Mesendoderm (in vitro differentiated cells): Measurements from ENCODE around the gene GPR17.

Experiments used
- DNase-seq: peaks from one replicate; pipeline ENCODE4 v3.0.0; 2013
- H2AK5ac ChIP-seq: 2 replicates; pipeline ENCODE4 v1.6.1; 2013; ENCODE audit warnings: low read length, inconsistent platforms
- H2BK120ac ChIP-seq: 2 replicates; pipeline ENCODE4 v1.6.1; 2013; ENCODE audit warnings: low read depth, mild to moderate bottlenecking, low read length, moderate library complexity, mixed read lengths
- H2BK15ac ChIP-seq: replicated peaks from 2 replicates; pipeline ENCODE4 v1.6.1; 2013; ENCODE audit warnings: low read depth, mild to moderate bottlenecking, moderate library complexity
- H2BK5ac ChIP-seq: 2 replicates; pipeline ENCODE4 v1.6.1; 2013; ENCODE audit warnings: low read length, inconsistent platforms
- H3K18ac ChIP-seq: 2 replicates; pipeline ENCODE4 v1.6.1; 2013; ENCODE audit warnings: mild to moderate bottlenecking, low read length, mixed read lengths
- H3K23ac ChIP-seq: one replicate; pipeline ENCODE4 v1.6.1; 2013; ENCODE audit warnings: low read length
- H3K27ac ChIP-seq: 2 replicates; pipeline ENCODE4 v1.5.1; 2013; ENCODE audit warnings: low read depth, mild to moderate bottlenecking, inconsistent platforms, low read length, moderate library complexity
- H3K27me3 ChIP-seq: 2 replicates; pipeline ENCODE4 v1.6.1; 2013; ENCODE audit warnings: low read length, control low read depth, mild to moderate bottlenecking, inconsistent platforms; ENCODE audit not compliant: insufficient read depth, poor library complexity
- H3K36me3 ChIP-seq: 2 replicates; pipeline ENCODE4 v1.6.1; 2013; ENCODE audit warnings: low read length, inconsistent platforms; ENCODE audit not compliant: control insufficient read depth, insufficient read depth
- H3K4ac ChIP-seq: one replicate; pipeline ENCODE4 v1.6.1; 2013; ENCODE audit warnings: low read depth, mild to moderate bottlenecking, low read length, moderate library complexity
- H3K4me1 ChIP-seq: 2 replicates; pipeline ENCODE4 v1.6.1; 2013; ENCODE audit warnings: low read depth, low read length, inconsistent platforms; ENCODE audit not compliant: control insufficient read depth
- H3K4me2 ChIP-seq: 2 replicates; pipeline ENCODE4 v1.6.1; 2013; ENCODE audit warnings: low read length
- H3K4me3 ChIP-seq: 2 replicates; pipeline ENCODE4 v1.5.1; 2013; ENCODE audit warnings: mild to moderate bottlenecking, low read length
- H3K56ac ChIP-seq: one replicate; pipeline ENCODE4 v1.6.1; 2013; ENCODE audit warnings: low read length
- H3K79me1 ChIP-seq: 2 replicates; pipeline ENCODE4 v1.6.1; 2013; ENCODE audit warnings: low read length, inconsistent platforms
- H3K79me2 ChIP-seq: 2 replicates; pipeline ENCODE4 v1.6.1; 2013; ENCODE audit warnings: mild to moderate bottlenecking, low read length; ENCODE audit not compliant: control insufficient read depth, insufficient read depth
- H3K9ac ChIP-seq: 2 replicates; pipeline ENCODE4 v1.6.1; 2013; ENCODE audit warnings: low read length, inconsistent platforms
- H4K5ac ChIP-seq: one replicate; pipeline ENCODE4 v1.6.1; 2013; ENCODE audit warnings: low read length
- H4K8ac ChIP-seq: one replicate; pipeline ENCODE4 v1.6.1; 2013; ENCODE audit warnings: low read depth, mild to moderate bottlenecking, control low read depth, low read length, moderate library complexity
- WGBS: extraction: QIAGEN DNeasy Blood & Tissue Kit; methylation state at CpG from one replicate; pipeline ENCODE4 v1.1.7; 2013; ENCODE audit warnings: low lambda C conversion rate, missing lambda C conversion rate; ENCODE audit not compliant: insufficient coverage; ENCODE audit errors: extremely low coverage; 5-methylcytosine and 5-hydroxymethylcytosine counted together

GPR17 gene

DNA sequence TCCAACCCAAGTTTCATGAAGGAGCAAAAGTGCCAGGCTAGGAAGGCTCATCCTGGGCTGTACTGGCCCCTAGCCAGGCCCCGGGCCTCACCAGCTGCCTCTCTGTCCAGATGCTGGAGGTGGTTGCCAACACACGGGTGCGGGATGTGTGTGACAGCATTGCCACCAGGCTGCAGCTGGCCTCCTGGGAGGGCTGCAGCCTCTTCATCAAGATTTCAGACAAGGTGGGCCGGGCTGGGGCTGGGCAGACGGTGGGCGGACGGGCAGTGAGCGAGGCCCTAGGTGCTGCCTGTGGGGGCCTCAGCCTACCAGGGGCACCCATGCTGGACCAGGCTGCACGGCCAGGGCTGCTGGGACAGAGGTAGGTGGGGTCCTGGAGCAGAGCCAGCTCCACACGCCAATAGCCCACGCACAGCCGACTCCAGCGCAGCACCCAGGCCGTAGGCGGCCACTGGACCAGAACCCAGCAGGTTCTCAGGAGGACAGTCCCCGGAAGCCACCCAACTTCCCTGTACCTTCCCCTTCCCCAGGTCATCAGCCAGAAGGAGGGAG is 11.8 kb upstream of the GPR17 start:
- Histone ChIP-seq H3K27me3 (no peaks in the 10 kb centered on the region), H3K36me3 (no peaks in the 10 kb centered on the region), H4K5ac (no peak overlapping the region), H3K4ac (no peak overlapping the region), H3K18ac (no peak overlapping the region), H3K27ac (no peak overlapping the region), H4K8ac (no peak overlapping the region), H3K56ac (no peak overlapping the region), H3K4me2 (no peak overlapping the region), H3K79me2 (no peaks in the 10 kb centered on the region), H3K79me1 (no peaks in the 10 kb centered on the region), H2BK120ac (no peak overlapping the region), H3K23ac (no peak overlapping the region), H2AK5ac (no peak overlapping the region), H2BK15ac (no peak overlapping the region), H3K9ac (no peak overlapping the region), H3K4me1 (peaks cover 11% of the 10 kb centered on the region), H2BK5ac (no peak overlapping the region), H3K4me3 (no peak overlapping the region)
- no CpG with 5 or more reads among the region's 16 CpGs for WGBS
- DNase-seq: no peak

DNA sequence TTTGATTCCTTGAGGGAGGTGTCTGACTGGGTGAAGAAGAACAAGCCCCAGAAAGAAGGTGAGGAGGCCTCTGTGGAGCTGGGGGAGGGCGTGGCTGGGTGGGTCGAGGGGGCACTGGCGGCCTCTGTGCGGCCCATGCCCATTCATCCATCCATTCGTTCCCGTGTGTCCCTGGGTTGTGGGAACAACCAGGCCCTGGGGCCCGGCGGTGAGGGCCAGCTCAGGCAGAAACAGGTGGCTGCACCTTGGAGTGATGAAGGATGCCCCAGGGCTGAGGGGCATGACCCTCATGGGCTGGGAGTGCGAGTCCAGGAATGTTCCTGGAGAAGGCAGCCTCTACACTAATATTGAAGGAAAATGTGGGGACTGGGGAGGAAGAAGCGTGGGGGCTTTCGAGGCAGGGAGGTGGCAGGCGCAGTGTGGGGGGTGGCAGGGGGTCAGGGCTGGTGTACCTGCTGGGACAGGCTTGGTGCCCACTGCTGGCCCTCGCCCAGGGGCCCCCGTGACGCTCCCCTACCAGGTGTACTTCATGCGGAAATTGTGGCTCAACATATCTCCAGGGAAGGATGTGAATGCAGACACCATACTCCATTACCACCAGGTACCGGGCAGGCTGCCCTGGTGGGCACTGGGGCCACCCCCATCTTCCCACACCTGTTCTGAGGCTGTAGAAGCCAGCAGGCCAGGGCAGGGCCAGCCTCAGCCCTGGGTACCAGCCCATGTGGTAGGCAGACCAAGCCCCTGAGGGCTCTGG is 11.2 kb upstream of the GPR17 start:
- Histone ChIP-seq H2AK5ac (no peak overlapping the region), H3K23ac (no peak overlapping the region), H3K79me2 (no peaks in the 10 kb centered on the region), H4K5ac (no peak overlapping the region), H3K36me3 (no peaks in the 10 kb centered on the region), H4K8ac (no peak overlapping the region), H3K4me1 (peaks cover 11% of the 10 kb centered on the region), H3K4me2 (no peak overlapping the region), H3K27ac (no peak overlapping the region), H3K56ac (no peak overlapping the region), H3K27me3 (no peaks in the 10 kb centered on the region), H2BK120ac (no peak overlapping the region), H3K18ac (no peak overlapping the region), H3K79me1 (no peaks in the 10 kb centered on the region), H2BK15ac (no peak overlapping the region), H3K4ac (no peak overlapping the region), H3K4me3 (no peak overlapping the region), H3K9ac (no peak overlapping the region), H2BK5ac (no peak overlapping the region)
- WGBS: no CpG with 5 or more reads among the region's 17 CpGs
- DNase-seq: no peak

DNA sequence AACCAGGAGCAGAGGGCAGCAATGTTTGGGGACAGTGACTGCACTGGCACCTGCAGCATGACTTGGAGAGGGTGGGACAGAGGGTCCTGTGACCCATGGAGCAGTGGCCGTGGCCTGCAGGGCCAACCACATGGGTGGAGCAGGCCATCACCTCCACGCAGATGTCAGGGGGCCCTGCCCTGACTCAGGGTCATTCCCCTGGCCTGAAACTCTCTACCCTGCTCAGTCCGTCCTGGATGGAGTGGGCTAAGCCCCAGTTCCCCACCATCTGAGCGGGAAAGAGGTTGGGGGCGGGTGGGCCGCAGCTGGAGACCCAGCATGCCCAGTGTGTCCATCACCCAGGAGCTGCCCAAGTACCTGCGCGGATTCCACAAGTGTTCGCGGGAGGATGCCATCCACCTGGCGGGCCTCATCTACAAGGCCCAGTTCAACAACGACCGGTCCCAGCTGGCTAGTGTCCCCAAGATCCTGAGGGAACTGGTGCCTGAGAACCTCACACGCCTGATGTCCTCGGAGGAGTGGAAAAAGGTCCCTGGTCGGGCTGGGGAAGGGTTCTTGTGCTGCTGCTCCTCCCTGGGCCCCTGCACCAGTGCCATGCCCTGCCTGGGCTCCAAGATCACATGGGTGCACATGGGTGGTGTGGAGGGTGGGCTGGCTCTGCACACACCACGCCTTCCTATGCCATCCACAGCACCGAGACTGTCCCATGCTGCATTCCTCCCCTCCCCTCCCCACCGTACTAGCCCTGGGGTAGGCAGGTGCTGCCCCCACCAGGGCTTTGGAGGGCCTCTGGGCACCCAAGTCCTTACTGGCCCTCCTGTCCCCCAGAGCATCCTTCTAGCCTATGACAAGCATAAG is 10.3 kb upstream of the GPR17 start:
- Histone ChIP-seq H3K56ac (no peak overlapping the region), H3K4ac (no peak overlapping the region), H3K79me2 (no peaks in the 10 kb centered on the region), H4K8ac (no peak overlapping the region), H3K4me1 (peaks cover 11% of the 10 kb centered on the region), H3K27me3 (no peaks in the 10 kb centered on the region), H4K5ac (no peak overlapping the region), H2BK5ac (no peak overlapping the region), H3K4me2 (no peak overlapping the region), H2BK120ac (no peak overlapping the region), H2BK15ac (no peak overlapping the region), H2AK5ac (peak overlapping the region; percentile 69), H3K4me3 (no peak overlapping the region), H3K18ac (no peak overlapping the region), H3K27ac (no peak overlapping the region), H3K23ac (no peak overlapping the region), H3K36me3 (no peaks in the 10 kb centered on the region), H3K9ac (no peak overlapping the region), H3K79me1 (no peaks in the 10 kb centered on the region)
- DNase-seq: no peak
- WGBS: no CpG with 5 or more reads among the region's 19 CpGs

DNA sequence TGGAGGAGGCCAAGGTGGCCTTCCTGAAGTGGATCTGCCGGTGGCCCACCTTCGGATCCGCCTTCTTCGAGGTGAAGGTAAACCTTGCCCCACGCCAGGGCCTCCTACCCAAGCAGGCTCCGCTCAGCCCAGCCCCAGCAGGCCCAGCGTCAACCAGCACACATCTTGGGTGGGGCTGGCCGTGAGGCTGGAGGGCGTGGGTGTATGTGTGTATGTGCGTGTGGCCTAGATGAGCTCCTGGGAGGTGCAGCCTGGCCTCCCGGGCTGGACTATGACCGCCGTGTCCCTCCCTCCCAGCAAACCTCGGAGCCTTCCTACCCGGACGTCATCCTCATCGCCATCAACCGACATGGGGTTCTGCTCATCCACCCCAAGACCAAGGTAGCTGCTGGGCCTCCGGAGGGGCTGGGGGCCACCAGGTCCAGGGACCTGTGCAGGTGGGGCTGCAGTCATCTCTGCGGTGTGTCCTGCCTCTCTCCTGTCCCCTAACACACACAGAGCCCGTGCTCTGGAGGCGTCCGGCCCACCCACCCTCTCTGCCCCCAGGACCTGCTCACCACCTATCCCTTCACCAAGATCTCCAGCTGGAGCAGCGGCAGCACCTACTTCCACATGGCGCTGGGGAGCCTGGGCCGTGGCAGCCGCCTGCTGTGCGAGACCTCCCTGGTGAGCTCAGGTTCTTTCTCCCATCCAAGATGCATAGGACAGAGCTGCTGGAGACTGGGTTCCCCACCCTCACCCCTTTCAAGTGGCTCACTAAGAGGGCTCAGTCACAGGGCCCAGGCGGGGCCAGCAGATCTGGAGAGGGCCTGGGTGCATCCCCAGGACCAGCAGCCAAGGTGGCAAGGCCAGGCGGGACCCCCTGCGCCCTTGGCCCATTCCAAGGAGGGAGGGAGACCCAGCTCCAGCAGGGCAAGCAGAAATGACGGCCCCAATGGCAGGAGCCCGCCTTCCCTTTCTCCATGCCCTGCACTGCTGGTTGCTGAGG is 9.4 kb upstream of the GPR17 start:
- H3K4me1 ChIP-seq: peaks cover 11% of the 10 kb centered on the region
- no peaks in the 10 kb centered on the region for H3K79me2 ChIP-seq
- H3K18ac ChIP-seq: no peak overlapping the region
- H3K56ac ChIP-seq: peak overlapping the region; percentile 81
- H2BK15ac ChIP-seq: no peak overlapping the region
- H4K5ac ChIP-seq: no peak overlapping the region
- H3K36me3 ChIP-seq: no peaks in the 10 kb centered on the region
- no peak overlapping the region for H3K27ac ChIP-seq
- no CpG with 5 or more reads among the region's 33 CpGs for WGBS
- no peak overlapping the region for H3K4me2 ChIP-seq
- no peak overlapping the region for H3K23ac ChIP-seq
- no peak overlapping the region for H3K4me3 ChIP-seq
- H3K4ac ChIP-seq: peak overlapping the region; percentile 23
- no peaks in the 10 kb centered on the region for H3K27me3 ChIP-seq
- no peak for DNase-seq
- no peak overlapping the region for H2BK5ac ChIP-seq
- no peaks in the 10 kb centered on the region for H3K79me1 ChIP-seq
- H2AK5ac ChIP-seq: peak overlapping the region; percentile 72
- H4K8ac ChIP-seq: no peak overlapping the region
- no peak overlapping the region for H2BK120ac ChIP-seq
- H3K9ac ChIP-seq: peak overlapping the region; percentile 48

DNA sequence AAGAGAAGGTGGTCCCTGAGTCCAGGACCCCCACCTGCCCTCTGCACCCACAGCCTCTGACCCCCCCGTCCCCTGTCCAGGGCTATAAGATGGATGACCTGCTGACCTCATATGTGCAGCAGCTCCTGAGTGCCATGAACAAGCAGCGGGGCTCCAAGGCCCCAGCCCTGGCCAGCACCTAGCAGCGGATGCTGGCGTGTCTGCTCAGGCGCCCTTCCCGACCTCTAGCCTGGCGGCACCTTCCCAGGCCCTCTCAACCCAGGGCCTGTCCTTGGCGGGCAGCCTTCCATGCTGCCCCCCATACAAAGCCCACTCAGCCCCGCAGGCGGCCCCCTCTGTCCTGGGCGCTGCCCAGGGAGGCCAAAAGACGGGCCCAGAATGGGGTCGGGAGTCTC is 8.7 kb upstream of the GPR17 start:
- H3K36me3 ChIP-seq: no peaks in the 10 kb centered on the region
- peak overlapping the region; percentile 72 for H2AK5ac ChIP-seq
- no peak overlapping the region for H3K23ac ChIP-seq
- H3K9ac ChIP-seq: peak overlapping the region; percentile 48
- H3K4ac ChIP-seq: peak overlapping the region; percentile 23
- peak overlapping the region; percentile 81 for H3K56ac ChIP-seq
- H2BK5ac ChIP-seq: peak overlapping the region; percentile 51
- H2BK15ac ChIP-seq: no peak overlapping the region
- no peaks in the 10 kb centered on the region for H3K79me1 ChIP-seq
- H2BK120ac ChIP-seq: no peak overlapping the region
- H3K27ac ChIP-seq: peak overlapping the region; percentile 52
- no peak overlapping the region for H3K4me2 ChIP-seq
- no peaks in the 10 kb centered on the region for H3K79me2 ChIP-seq
- no peaks in the 10 kb centered on the region for H3K27me3 ChIP-seq
- no peak overlapping the region for H3K4me3 ChIP-seq
- H3K18ac ChIP-seq: peak overlapping the region; percentile 64
- peak overlapping the region; percentile 40 for H4K8ac ChIP-seq
- no peak overlapping the region for H4K5ac ChIP-seq
- DNase-seq: no peak
- H3K4me1 ChIP-seq: peaks cover 11% of the 10 kb centered on the region
- no CpG with 5 or more reads among the region's 13 CpGs for WGBS
